ENCODE measurements around the gene ANKDD1A. TPM values are rescaled to one million over a fixed set of nuclear protein-coding genes. Genes with fewer than 3 reads are reported as not detected.

Gene ANKDD1A
- total and polyA plus RNA-seq, 9 donors = 2.9 to 8.4 (median 4.6) TPM

GRCh38 chr15:64985366-64986033, 73.8 kb downstream of the ANKDD1A start:
- Histone ChIP-seq H3K4me3 (ENCODE audit: low read length) (no peak overlapping the region), H3K4me1 (ENCODE audit: control insufficient read depth, insufficient read depth, low read length) (peaks cover 20% of the 10 kb centered on the region), H3K9me3 (replicated peaks; ENCODE audit: control insufficient read depth, low read depth, low read length) (no peaks in the 10 kb centered on the region), H3K27ac (ENCODE audit: low read length) (peak overlapping the region; percentile 25), H3K36me3 (ENCODE audit: control insufficient read depth, insufficient read depth, low read length) (peaks cover 9% of the 10 kb centered on the region), H3K27me3 (ENCODE audit: control insufficient read depth, insufficient read depth, low read length) (no peaks in the 10 kb centered on the region)
- DNase-seq = peak; percentile 40
- 17% methylated on average over 1 of the region's 9 CpGs for WGBS (ENCODE audit: insufficient coverage)

GRCh38 chr15:64987136-64987535, 75.4 kb downstream of the ANKDD1A start:
- peak; percentile 63 for DNase-seq
- Histone ChIP-seq H3K9me3 (replicated peaks; ENCODE audit: control insufficient read depth, low read depth, low read length) (no peaks in the 10 kb centered on the region), H3K36me3 (ENCODE audit: control insufficient read depth, insufficient read depth, low read length) (peaks cover 3% of the 10 kb centered on the region), H3K4me3 (ENCODE audit: low read length) (no peak overlapping the region), H3K27me3 (ENCODE audit: control insufficient read depth, insufficient read depth, low read length) (no peaks in the 10 kb centered on the region), H3K4me1 (ENCODE audit: control insufficient read depth, insufficient read depth, low read length) (peaks cover 27% of the 10 kb centered on the region), H3K27ac (ENCODE audit: low read length) (no peak overlapping the region)
- 33% methylated on average over 1 of the region's 3 CpGs for WGBS (ENCODE audit: insufficient coverage)

GRCh38 chr15:64989416-64990167, 77.9 kb downstream of the ANKDD1A start, which contains the start of gene SPG21:
TSS of gene SPG21 (minus strand) at chr15:64989914. CDS start at chr15:64983569, 6,345 bp downstream.
- Histone ChIP-seq H3K27me3 (ENCODE audit: control insufficient read depth, insufficient read depth, low read length) (no peaks in the 10 kb centered on the region), H3K4me1 (ENCODE audit: control insufficient read depth, insufficient read depth, low read length) (peaks cover 24% of the 10 kb centered on the region), H3K9me3 (replicated peaks; ENCODE audit: control insufficient read depth, low read depth, low read length) (no peaks in the 10 kb centered on the region), H3K36me3 (ENCODE audit: control insufficient read depth, insufficient read depth, low read length) (no peaks in the 10 kb centered on the region), H3K27ac (ENCODE audit: low read length) (peak within 1 kb of the TSS; percentile 95), H3K4me3 (ENCODE audit: low read length) (peak within 1 kb of the TSS; percentile 82)
- DNase-seq = peak; percentile 97
- under 1% methylated on average over 73 of the region's 75 CpGs for WGBS (ENCODE audit: insufficient coverage)

GRCh38 chr15:64990168-64990470, 78.4 kb downstream of the ANKDD1A start:
- no peak for DNase-seq
- H3K4me3 ChIP-seq (ENCODE audit: low read length) = peak overlapping the region; percentile 82
- WGBS (ENCODE audit: insufficient coverage) = no CpG with 5 or more reads among the region's 9 CpGs
- no peaks in the 10 kb centered on the region for H3K36me3 ChIP-seq (ENCODE audit: control insufficient read depth, insufficient read depth, low read length)
- H3K27me3 ChIP-seq (ENCODE audit: control insufficient read depth, insufficient read depth, low read length) = no peaks in the 10 kb centered on the region
- no peaks in the 10 kb centered on the region for H3K9me3 ChIP-seq (replicated peaks; ENCODE audit: control insufficient read depth, low read depth, low read length)
- H3K4me1 ChIP-seq (ENCODE audit: control insufficient read depth, insufficient read depth, low read length) = peaks cover 24% of the 10 kb centered on the region
- peak overlapping the region; percentile 95 for H3K27ac ChIP-seq (ENCODE audit: low read length)

- no CpG with 5 or more reads among the region's 2 CpGs for WGBS (ENCODE audit: insufficient coverage)
- no peaks in the 10 kb centered on the region for H3K36me3 ChIP-seq (ENCODE audit: control insufficient read depth, insufficient read depth, low read length)
- no peaks in the 10 kb centered on the region for H3K27me3 ChIP-seq (ENCODE audit: control insufficient read depth, insufficient read depth, low read length)
- no peak overlapping the region for H3K4me3 ChIP-seq (ENCODE audit: low read length)
- H3K9me3 ChIP-seq (replicated peaks; ENCODE audit: control insufficient read depth, low read depth, low read length) = no peaks in the 10 kb centered on the region
- DNase-seq = peak; percentile 97
- H3K4me1 ChIP-seq (ENCODE audit: control insufficient read depth, insufficient read depth, low read length) = peaks cover 18% of the 10 kb centered on the region
- peak overlapping the region; percentile 95 for H3K27ac ChIP-seq (ENCODE audit: low read length)
Measured at GRCh38 chr15:64991536-64992135, 79.9 kb downstream of the ANKDD1A start.

- Histone ChIP-seq H3K4me1 (ENCODE audit: control insufficient read depth, insufficient read depth, low read length) (peaks cover 19% of the 10 kb centered on the region), H3K36me3 (ENCODE audit: control insufficient read depth, insufficient read depth, low read length) (no peaks in the 10 kb centered on the region), H3K27ac (ENCODE audit: low read length) (no peak overlapping the region), H3K9me3 (replicated peaks; ENCODE audit: control insufficient read depth, low read depth, low read length) (no peaks in the 10 kb centered on the region), H3K27me3 (ENCODE audit: control insufficient read depth, insufficient read depth, low read length) (no peaks in the 10 kb centered on the region), H3K4me3 (ENCODE audit: low read length) (no peak overlapping the region)
- no peak for DNase-seq
- no CpG with 5 or more reads among the region's 1 CpG for WGBS (ENCODE audit: insufficient coverage)
Measured at GRCh38 chr15:64993290-64993689, 81.6 kb downstream of the ANKDD1A start.

- H3K27ac ChIP-seq (ENCODE audit: low read length) = no peak overlapping the region
- no peak overlapping the region for H3K4me3 ChIP-seq (ENCODE audit: low read length)
- WGBS (ENCODE audit: insufficient coverage) = 17% methylated on average over 4 of the region's 5 CpGs
- DNase-seq = peak; percentile 50
- H3K9me3 ChIP-seq (replicated peaks; ENCODE audit: control insufficient read depth, low read depth, low read length) = no peaks in the 10 kb centered on the region
- H3K27me3 ChIP-seq (ENCODE audit: control insufficient read depth, insufficient read depth, low read length) = no peaks in the 10 kb centered on the region
- peaks cover 5% of the 10 kb centered on the region for H3K4me1 ChIP-seq (ENCODE audit: control insufficient read depth, insufficient read depth, low read length)
- H3K36me3 ChIP-seq (ENCODE audit: control insufficient read depth, insufficient read depth, low read length) = peaks cover 2% of the 10 kb centered on the region
Measured at GRCh38 chr15:64997066-64997465, 85.4 kb downstream of the ANKDD1A start.

GRCh38 chr15:64997745-64998375, 86.2 kb downstream of the ANKDD1A start:
- Histone ChIP-seq H3K4me3 (ENCODE audit: low read length) (no peak overlapping the region), H3K4me1 (ENCODE audit: control insufficient read depth, insufficient read depth, low read length) (peaks cover 5% of the 10 kb centered on the region), H3K27me3 (ENCODE audit: control insufficient read depth, insufficient read depth, low read length) (no peaks in the 10 kb centered on the region), H3K9me3 (replicated peaks; ENCODE audit: control insufficient read depth, low read depth, low read length) (no peaks in the 10 kb centered on the region), H3K27ac (ENCODE audit: low read length) (no peak overlapping the region), H3K36me3 (ENCODE audit: control insufficient read depth, insufficient read depth, low read length) (peaks cover 2% of the 10 kb centered on the region)
- 38% methylated on average over 2 of the region's 4 CpGs for WGBS (ENCODE audit: insufficient coverage)
- peak; percentile 26 for DNase-seq

GRCh38 chr15:65004993-65005392, 93.3 kb downstream of the ANKDD1A start:
- Histone ChIP-seq H3K36me3 (ENCODE audit: control insufficient read depth, insufficient read depth, low read length) (peaks cover 4% of the 10 kb centered on the region), H3K4me1 (ENCODE audit: control insufficient read depth, insufficient read depth, low read length) (no peaks in the 10 kb centered on the region)
- WGBS (ENCODE audit: insufficient coverage) = 61% methylated on average over 2 of the region's 3 CpGs

GRCh38 chr15:65006876-65007275, 95.2 kb downstream of the ANKDD1A start:
- no peak for DNase-seq
- WGBS (ENCODE audit: insufficient coverage) = 60% methylated on average over 1 of the region's 3 CpGs
- H3K4me1 ChIP-seq (ENCODE audit: control insufficient read depth, insufficient read depth, low read length) = no peaks in the 10 kb centered on the region
- H3K36me3 ChIP-seq (ENCODE audit: control insufficient read depth, insufficient read depth, low read length) = peaks cover 2% of the 10 kb centered on the region
- no peak overlapping the region for H3K4me3 ChIP-seq (ENCODE audit: low read length)
- H3K27me3 ChIP-seq (ENCODE audit: control insufficient read depth, insufficient read depth, low read length) = no peaks in the 10 kb centered on the region
- no peak overlapping the region for H3K27ac ChIP-seq (ENCODE audit: low read length)
- no peaks in the 10 kb centered on the region for H3K9me3 ChIP-seq (replicated peaks; ENCODE audit: control insufficient read depth, low read depth, low read length)

More at GRCh38 chr15:65004993-65005392, 93.3 kb downstream of the ANKDD1A start:
- H3K27me3 ChIP-seq (ENCODE audit: control insufficient read depth, insufficient read depth, low read length) = no peaks in the 10 kb centered on the region
- no peak for DNase-seq
- no peak overlapping the region for H3K4me3 ChIP-seq (ENCODE audit: low read length)
- H3K9me3 ChIP-seq (replicated peaks; ENCODE audit: control insufficient read depth, low read depth, low read length) = no peaks in the 10 kb centered on the region
- H3K27ac ChIP-seq (ENCODE audit: low read length) = no peak overlapping the region

Measured in muscle of leg (tissue), 11 donors.